GM19099 (cell line): ENCODE measurements around the gene ITPR2.

ENCODE experiments used
- POLR2A ChIP-seq: IDR thresholded peaks from 3 replicates; pipeline ENCODE4 v1.6.1; 2011; ENCODE audit warnings: low read depth; ENCODE audit not compliant: insufficient read length; ENCODE audit errors: extremely low read depth

ITPR2 gene

DNA sequence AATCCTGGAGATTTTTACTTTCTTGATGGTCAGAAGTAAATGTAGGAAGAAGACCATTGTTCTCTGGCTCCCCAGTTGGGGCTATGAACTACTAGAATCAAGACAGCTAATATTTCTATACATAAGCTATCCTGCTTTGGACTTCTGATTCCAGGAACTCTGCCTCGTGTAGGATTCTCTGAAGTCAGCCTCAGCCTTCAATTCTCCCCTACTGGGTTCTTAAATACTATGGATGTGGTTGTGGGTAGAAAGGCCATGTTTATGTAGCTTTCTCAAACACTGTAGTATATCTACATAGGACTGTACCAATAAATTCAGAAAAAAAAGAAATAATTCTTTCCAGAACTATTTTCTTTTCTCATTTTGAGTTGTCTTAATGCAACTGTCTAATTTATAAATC, 302.5 kb downstream of the ITPR2 start:
- TF ChIP-seq POLR2A, result no peak

- TF ChIP-seq POLR2A, result no peak
These were observed 304.1 kb downstream of the ITPR2 start for GRCh38 chr12:26528943-26529342.

DNA sequence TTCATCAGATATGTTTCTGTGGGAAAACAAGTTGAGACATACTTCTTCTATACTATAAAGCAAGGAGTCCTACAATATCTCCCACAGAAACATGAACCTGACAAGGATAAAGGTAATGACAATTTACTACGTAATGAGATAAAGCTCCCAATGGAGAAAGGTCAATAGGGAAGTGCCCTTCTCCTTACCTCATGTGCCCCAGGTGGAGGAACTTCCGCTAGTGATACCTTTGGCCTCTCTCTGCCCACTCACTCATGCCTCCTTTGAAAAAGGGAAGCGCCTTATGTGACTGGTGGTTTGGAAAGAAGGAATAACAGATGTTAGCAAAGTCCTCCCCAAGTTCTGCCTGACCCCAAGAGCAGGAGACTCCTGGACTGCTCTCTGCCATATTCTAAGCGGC, 305.3 kb downstream of the ITPR2 start:
- TF ChIP-seq POLR2A, result no peak

DNA sequence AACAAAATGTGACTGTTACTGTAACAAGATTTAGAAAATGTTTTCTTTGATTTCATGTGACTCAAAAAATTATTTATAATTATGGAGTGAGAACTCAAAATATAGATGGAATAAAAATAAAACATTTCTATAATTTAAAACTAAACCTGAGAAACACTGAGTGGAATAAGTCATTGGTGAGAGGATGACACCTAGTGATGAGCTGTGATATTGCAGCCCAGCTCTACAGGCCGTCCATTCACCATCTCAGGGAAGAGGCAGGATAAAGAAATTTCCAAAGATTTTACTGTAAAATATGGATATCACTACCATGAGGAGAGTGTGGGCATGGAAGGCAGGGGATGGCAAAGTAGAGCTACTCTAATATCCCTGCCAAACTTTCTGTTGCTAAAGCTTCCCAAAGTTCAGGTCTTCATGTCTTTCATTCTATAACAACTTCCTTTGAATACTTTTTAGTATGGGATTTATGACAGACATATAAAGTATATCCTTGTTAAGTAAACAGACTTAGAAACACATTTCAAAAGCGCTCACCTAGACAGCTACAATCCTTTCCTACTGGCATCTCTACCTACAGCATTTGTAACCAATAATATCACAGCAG, 308.0 kb downstream of the ITPR2 start:
- no peak for TF ChIP-seq POLR2A

GRCh38 chr12:26523708-26524150, 309.3 kb downstream of the ITPR2 start:
- TF ChIP-seq POLR2A, result no peak

GRCh38 chr12:26520869-26521268, 312.1 kb downstream of the ITPR2 start:
- no peak for TF ChIP-seq POLR2A

GRCh38 chr12:26520109-26520508, 312.9 kb downstream of the ITPR2 start:
- TF ChIP-seq POLR2A, result no peak

DNA sequence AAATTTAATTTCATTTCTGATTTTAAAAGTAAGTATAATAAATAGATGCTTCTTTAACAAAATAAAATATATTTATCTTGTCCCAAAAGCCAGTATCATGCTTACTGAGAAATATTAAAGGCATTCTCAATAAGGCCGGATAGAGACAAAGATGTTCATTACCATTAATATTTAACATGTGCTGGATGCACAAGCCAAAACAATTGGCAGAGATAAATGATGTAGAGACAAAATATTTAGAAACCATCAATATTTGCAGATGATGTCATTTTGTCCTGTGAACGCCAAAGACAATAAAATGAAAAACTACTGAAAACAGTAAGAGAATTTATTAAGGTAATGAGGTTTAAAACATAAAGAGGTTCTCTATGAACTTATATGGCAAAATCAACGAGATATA, 313.5 kb downstream of the ITPR2 start:
- no peak for TF ChIP-seq POLR2A

DNA sequence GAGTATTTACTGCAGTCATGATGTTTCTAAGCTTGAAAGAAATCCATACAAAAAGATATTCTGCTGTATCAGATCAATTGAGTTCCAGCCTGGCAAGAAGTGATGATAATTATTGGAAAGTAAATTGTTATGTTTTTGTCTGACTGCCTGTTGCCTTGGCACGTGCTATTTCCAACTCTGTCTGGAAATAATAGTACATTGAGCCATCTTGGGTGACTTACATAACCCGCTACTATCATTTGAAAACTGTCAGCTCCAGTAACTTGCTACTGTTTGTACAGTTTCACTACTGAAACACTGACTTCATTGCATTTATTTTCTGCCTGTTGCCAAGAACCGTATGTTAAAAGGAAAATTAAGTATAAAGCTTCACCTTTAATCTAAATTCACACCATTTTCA, 318.6 kb downstream of the ITPR2 start:
- TF ChIP-seq POLR2A, result no peak

DNA sequence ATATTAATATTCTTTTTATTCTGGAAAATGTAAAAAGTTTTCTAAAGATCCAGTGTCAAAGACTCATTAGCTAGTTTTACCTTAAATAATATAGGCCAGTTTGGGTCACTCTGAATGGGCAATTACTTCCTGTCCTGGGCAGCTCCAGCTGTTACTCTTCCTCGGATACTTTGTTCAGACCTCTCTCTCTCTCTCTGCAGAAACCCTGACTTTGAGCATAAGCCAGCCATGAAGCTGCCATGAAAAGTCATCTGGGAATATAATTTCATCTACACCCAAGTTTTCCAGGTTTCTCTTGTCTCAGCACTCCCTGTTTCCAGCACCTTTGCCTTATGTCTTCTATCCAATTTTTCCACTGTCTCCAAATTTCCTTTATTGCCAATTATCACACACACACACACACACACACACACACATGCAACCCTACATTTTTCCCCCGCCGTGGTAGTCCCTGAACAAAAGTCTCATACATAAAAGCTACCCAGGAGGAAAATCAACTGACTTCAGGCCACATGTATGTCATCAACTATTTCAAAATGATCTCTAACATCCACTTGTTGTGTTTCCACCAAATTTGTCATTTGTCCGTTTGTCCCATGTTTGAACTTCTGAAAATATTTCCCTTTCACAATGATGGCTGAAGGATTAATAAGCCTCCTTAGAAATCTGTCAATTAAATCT, 319.5 kb downstream of the ITPR2 start:
- no peak for TF ChIP-seq POLR2A

GRCh38 chr12:26512213-26512612, 320.8 kb downstream of the ITPR2 start:
- TF ChIP-seq POLR2A, result no peak

- no peak for TF ChIP-seq POLR2A
These were observed 322.7 kb downstream of the ITPR2 start for GRCh38 chr12:26510354-26510674.

DNA sequence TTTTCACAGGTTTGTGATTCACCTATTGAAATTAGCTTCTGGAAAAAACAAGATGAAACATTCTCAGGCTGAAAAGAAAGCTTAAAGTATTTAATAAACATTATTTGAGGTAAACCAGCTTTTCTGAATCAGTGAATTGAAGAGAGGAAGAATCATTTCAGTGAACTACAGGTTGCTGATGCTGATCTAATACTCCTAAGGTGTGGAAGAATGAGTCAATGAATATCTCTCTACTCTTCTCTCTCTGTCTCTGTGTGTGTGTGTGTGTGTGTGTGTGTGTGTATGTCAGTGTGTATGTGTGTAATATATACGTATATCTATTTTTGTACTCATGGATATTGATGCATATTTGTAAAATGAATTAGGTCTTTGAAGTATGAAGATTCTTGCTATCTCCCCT, 325.4 kb downstream of the ITPR2 start:
- TF ChIP-seq POLR2A, result no peak

- TF ChIP-seq POLR2A, result no peak
These were observed 332.9 kb downstream of the ITPR2 start for GRCh38 chr12:26499979-26500640.

GRCh38 chr12:26496170-26496569, 336.8 kb downstream of the ITPR2 start:
- no peak for TF ChIP-seq POLR2A

GRCh38 chr12:26493656-26494055, 339.3 kb downstream of the ITPR2 start:
- no peak for TF ChIP-seq POLR2A
